HepG2 (cell line): ENCODE measurements around the gene APOBEC3B. TPM values are rescaled to one million over a fixed set of nuclear protein-coding genes. Genes with fewer than 3 reads are reported as not detected.

Source experiments
- ATAC-seq: fragments of 200-7000 bp; cut with Tn5 transposase; 3 replicates; pipeline ENCODE4 v1.9.1; 2020; ENCODE audit warnings: mild to moderate bottlenecking, moderate library complexity
- BruUV-seq: library from RNA; stranded (reverse); fragments of 400-500 nt; replicated peaks from 2 replicates; lab custom pipeline; 2021; lab: Mats Ljungman, UMichigan
- CTCF ChIA-PET: fragments of 300-600 bp; formaldehyde crosslinking; extraction: SDS; loops from one replicate; lab custom pipeline; 2021; ENCODE audit warnings: low total read pairs, inconsistent platforms, low intra/inter-chr PET ratio; lab: Yijun Ruan, JAX
- POLR2A ChIA-PET: fragments of 350-600 bp; sonication (Branson Sonifier 250); formaldehyde crosslinking; loops from one replicate; lab custom pipeline; 2020; ENCODE audit warnings: antibody characterized with exemption, inconsistent platforms; lab: Yijun Ruan, JAX
- DNase-seq: peaks from one replicate; pipeline ENCODE4 v3.0.0-alpha.2; 2015; ENCODE audit warnings: low spot score
- FAIRE-seq: peaks from 3 replicates; lab custom pipeline; 2011; peaks lifted over from hg19 to GRCh38; lab: Jason Lieb, UNC
- H2AFZ ChIP-seq: one replicate; pipeline ENCODE4 v1.6.1; 2011; ENCODE audit warnings: low read length, inconsistent platforms
- H3K27ac ChIP-seq: fragments of 300-600 bp; 3 replicates; pipeline ENCODE4 v1.8.0; 2011; ENCODE audit warnings: mixed run types, mild to moderate bottlenecking, mixed read lengths, low read length, inconsistent platforms; ENCODE audit not compliant: insufficient read depth; ENCODE audit errors: extremely low read length
- H3K27me3 ChIP-seq, 2 experiments: fragments of 200-600 bp in 1 of 2; 2 replicates in 1 of 2; 3 replicates in 1 of 2; pipeline versions ENCODE4 v1.6.0 to v1.8.0; 2011; ENCODE audit warnings: low read length in 2 of 2, mild to moderate bottlenecking in 2 of 2, moderate library complexity in 2 of 2, inconsistent platforms in 1 of 2; ENCODE audit not compliant: insufficient read depth in 2 of 2, control insufficient read depth in 1 of 2
- H3K36me3 ChIP-seq, 2 experiments: fragments of 200-600 bp in 1 of 2; replicated peaks in 1 of 2; 2 replicates in 1 of 2; 3 replicates in 1 of 2; pipeline versions ENCODE4 v1.5.1 to v1.8.0; 2011; ENCODE audit warnings: low read length in 2 of 2, inconsistent platforms in 1 of 2; ENCODE audit not compliant: insufficient read depth in 2 of 2, control insufficient read depth in 1 of 2
- H3K4me1 ChIP-seq: 2 replicates; pipeline ENCODE4 v1.5.1; 2012; ENCODE audit warnings: low read length, inconsistent platforms; ENCODE audit not compliant: insufficient read depth
- H3K4me2 ChIP-seq: 2 replicates; pipeline ENCODE4 v1.6.0; 2011; ENCODE audit warnings: low read depth, low read length, inconsistent platforms
- H3K4me3 ChIP-seq, 3 experiments: fragments of 200-600 bp in 1 of 3; sonication (generic), shearing (Covaris generic) in 1 of 3; replicated peaks in 1 of 3; 2 replicates each; pipeline ENCODE4 v1.5.1; 2011 to 2016; ENCODE audit warnings: low read length in 3 of 3, inconsistent platforms in 2 of 3, low read depth in 2 of 3, mild to moderate bottlenecking in 2 of 3, control low read depth in 1 of 3, mixed read lengths in 1 of 3; ENCODE audit not compliant: insufficient read depth in 1 of 3
- H3K79me2 ChIP-seq: one replicate; pipeline ENCODE4 v1.6.1; 2011; ENCODE audit warnings: low read length, inconsistent platforms; ENCODE audit not compliant: insufficient read depth
- H3K9ac ChIP-seq: 2 replicates; pipeline ENCODE4 v1.6.0; 2011; ENCODE audit warnings: mild to moderate bottlenecking, low read depth, low read length, inconsistent platforms; ENCODE audit not compliant: insufficient read depth
- H3K9me3 ChIP-seq: 2 replicates; pipeline ENCODE4 v1.5.1; 2012; ENCODE audit warnings: mild to moderate bottlenecking, low read length
- H4K20me1 ChIP-seq: 2 replicates; pipeline ENCODE4 v1.6.0; 2011; ENCODE audit warnings: inconsistent platforms, mild to moderate bottlenecking, low read length, moderate library complexity; ENCODE audit not compliant: insufficient read depth
- CEBPG ChIP-seq: IDR thresholded peaks from 2 replicates; pipeline ENCODE4 v1.6.1; 2016
- HES4 ChIP-seq: sonication (generic); formaldehyde crosslinking; IDR thresholded peaks from 2 replicates; pipeline ENCODE4 v1.9.0; 2021; ENCODE audit warnings: mild to moderate bottlenecking, missing genetic modification reagents, borderline replicate concordance
- LBX2 ChIP-seq: sonication (generic); formaldehyde crosslinking; IDR thresholded peaks from 2 replicates; pipeline ENCODE4 v1.5.0; 2020; ENCODE audit warnings: missing genetic modification reagents, mild to moderate bottlenecking, borderline replicate concordance
- NFAT5 ChIP-seq: sonication (generic); formaldehyde crosslinking; IDR thresholded peaks from 2 replicates; pipeline ENCODE4 v1.4.0; 2020; ENCODE audit warnings: missing genetic modification reagents
- PATZ1 ChIP-seq: sonication (generic); formaldehyde crosslinking; IDR thresholded peaks from 2 replicates; pipeline ENCODE4 v1.4.0; 2020; ENCODE audit warnings: missing genetic modification reagents
- PAX8 ChIP-seq: sonication (generic); formaldehyde crosslinking; IDR thresholded peaks from 2 replicates; pipeline ENCODE4 v1.8.0; 2022; ENCODE audit warnings: mild to moderate bottlenecking, missing genetic modification reagents, borderline replicate concordance
- SAFB2 ChIP-seq: sonication (generic); formaldehyde crosslinking; IDR thresholded peaks from 2 replicates; pipeline ENCODE4 v1.5.1; 2020; ENCODE audit warnings: missing genetic modification reagents, low read depth, mild to moderate bottlenecking, borderline replicate concordance
- ZBTB10 ChIP-seq: sonication (generic); formaldehyde crosslinking; IDR thresholded peaks from 2 replicates; pipeline ENCODE4 v1.4.0; 2020; ENCODE audit warnings: missing genetic modification reagents, borderline replicate concordance
- ZNF12 ChIP-seq: sonication (generic); formaldehyde crosslinking; IDR thresholded peaks from 2 replicates; pipeline ENCODE4 v1.5.0; 2020; ENCODE audit warnings: missing genetic modification reagents
- ZNF619 ChIP-seq: sonication (generic); formaldehyde crosslinking; IDR thresholded peaks from 2 replicates; pipeline ENCODE4 v1.4.0; 2020; ENCODE audit warnings: mild to moderate bottlenecking, missing genetic modification reagents
- ZNF672 ChIP-seq: sonication (generic); formaldehyde crosslinking; IDR thresholded peaks from 2 replicates; pipeline ENCODE4 v1.8.1; 2022; ENCODE audit warnings: missing genetic modification reagents
- WGBS: methylation state at CpG from one replicate; pipeline ENCODE4 v1.1.6; 2017; ENCODE audit warnings: low lambda C conversion rate; 5-methylcytosine and 5-hydroxymethylcytosine counted together
- in situ Hi-C: cut with HindIII; loops from 2 replicates; pipeline ENCODE4 v1.10.0; 2017; ENCODE audit warnings: low pct_unique_long_range_greater_than_20kb; ENCODE audit not compliant: extremely low pct_ligation_motif_present
- intact Hi-C: fragments of 100-400 bp; cut with micrococcal nuclease; formaldehyde crosslinking; loops from one replicate; pipeline ENCODE4 v1.10.0; 2022; ENCODE audit not compliant: unreplicated experiment
- polyA plus RNA-seq, 8 experiments: library from polyadenylated mRNA; depleted of rRNA in 3 of 8; stranded (reverse) in 7 of 8; unstranded in 1 of 8; fragments of >200 nt; fragmentation: Illumina TruSeq in 4 of 8; extraction: Trizol in 4 of 8; gene quantifications; 2 replicates each; pipeline versions ENCODE4 v1.2.1 to v1.2.3, GENCODE V29; 2011 to 2016; ENCODE audit warnings: low read depth in 4 of 8, missing spikeins in 1 of 8, mixed read lengths in 1 of 8; ENCODE audit not compliant: insufficient read depth in 1 of 8
- total RNA-seq, 5 experiments: library from RNA; depleted of rRNA; stranded (reverse); fragments of >200 nt; fragmentation: Illumina TruSeq; extraction: Trizol; gene quantifications; 2 replicates each; pipeline ENCODE4 v1.2.3, GENCODE V29; 2016; ENCODE audit warnings: low read depth in 1 of 5

Gene APOBEC3B
- total and polyA plus RNA-seq, 2 of the 13 experiments (the other 11 are each of a cell fraction or from before 2014, with no cell fraction given), result 6.7 to 8.8 TPM

- TF ChIP-seq NFAT5, result no peak
- TF ChIP-seq, all 625 proteins: peak for 0
Measured at GRCh38 chr22:39016592-39016991, 34.4 kb downstream of the APOBEC3B start (continued).

GRCh38 chr22:39017596-39018365 lies 35.6 kb downstream of the APOBEC3B start:
- Histone ChIP-seq H3K79me2 (no peaks in the 10 kb centered on the region), H3K27ac (no peak overlapping the region), H3K4me3 (no peak overlapping the region), H3K27me3 (no peaks in the 10 kb centered on the region; a peak in 2 of 5 replicates), H3K4me1 (peaks cover 42% of the 10 kb centered on the region), H3K36me3 (no peaks in the 10 kb centered on the region), H2AFZ (no peak overlapping the region), H3K4me2 (no peak overlapping the region), H3K9ac (no peak overlapping the region), H3K9me3 (no peaks in the 10 kb centered on the region), H4K20me1 (no peaks in the 10 kb centered on the region)
- DNase-seq (no peak), ATAC-seq (no peak), FAIRE-seq (no peak)
- intact Hi-C loops, result no loop called here
- 95% methylated on average over 18 of the region's 18 CpGs for WGBS
- ChIA-PET CTCF (no interaction called here), POLR2A (no interaction called here)
- no TSS peak for BruUV-seq
- in situ Hi-C loops, result no loop called here
- TF ChIP-seq ZNF672 (CRISPR knock-in tag), result no peak
- no peak for TF ChIP-seq CEBPG (CRISPR knock-in tag)
- TF ChIP-seq ZNF619 (CRISPR knock-in tag), result no peak
- no peak for TF ChIP-seq ZNF12
- no peak for TF ChIP-seq LBX2
- TF ChIP-seq PATZ1 (CRISPR knock-in tag), result no peak
- TF ChIP-seq SAFB2 (CRISPR knock-in tag), result no peak
- TF ChIP-seq ZBTB10 (CRISPR knock-in tag), result no peak
- TF ChIP-seq HES4, result no peak
- no peak for TF ChIP-seq PAX8 (CRISPR knock-in tag)
